Measurements from ENCODE around the gene SORL1.

The SORL1 gene

GRCh38 chr11:121451986-121452608 lies at the start of gene SORL1:
TSS of gene SORL1 (plus strand) at chr11:121452314. CDS start at chr11:121452332, 18 bp downstream.
- no peak for TF ChIP-seq GATA3 (IDR thresholded peaks at IDR 0.05; ENCODE audit: low read depth, low read length)
- TF ChIP-seq GATA2 (IDR thresholded peaks at IDR 0.05; ENCODE audit: low read depth, low read length): no peak

GRCh38 chr11:121405646-121406045 lies 46.5 kb upstream of the SORL1 start:
- TF ChIP-seq GATA3 (IDR thresholded peaks at IDR 0.05; ENCODE audit: low read depth, low read length): no peak
- TF ChIP-seq GATA2 (IDR thresholded peaks at IDR 0.05; ENCODE audit: low read depth, low read length): no peak

DNA sequence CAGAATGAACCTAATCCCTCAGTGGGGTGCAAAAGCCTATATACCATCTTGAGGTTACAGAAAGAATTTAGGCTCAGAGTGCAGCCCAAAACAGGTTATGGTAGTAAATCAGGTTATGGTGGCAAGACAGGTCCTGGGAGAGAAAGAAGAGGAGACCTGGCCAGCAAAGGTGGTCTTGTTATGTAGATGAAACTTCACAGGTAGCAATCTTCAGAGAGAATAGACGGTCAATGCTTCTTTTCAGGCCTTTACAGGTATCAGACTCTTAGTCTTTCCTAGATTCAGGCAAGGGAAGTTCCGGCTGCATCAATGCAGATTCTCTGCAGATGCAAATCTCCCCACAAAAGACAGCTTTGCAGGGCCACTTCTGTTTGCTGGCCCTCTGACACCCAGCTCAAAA lies 45.8 kb upstream of the SORL1 start:
- TF ChIP-seq GATA3 (IDR thresholded peaks at IDR 0.05; ENCODE audit: low read depth, low read length) (no peak), GATA2 (IDR thresholded peaks at IDR 0.05; ENCODE audit: low read depth, low read length) (no peak)

GRCh38 chr11:121408830-121409229 lies 43.3 kb upstream of the SORL1 start:
- no peak for TF ChIP-seq GATA3 (IDR thresholded peaks at IDR 0.05; ENCODE audit: low read depth, low read length)
- no peak for TF ChIP-seq GATA2 (IDR thresholded peaks at IDR 0.05; ENCODE audit: low read depth, low read length)

- TF ChIP-seq GATA2 (IDR thresholded peaks at IDR 0.05; ENCODE audit: low read depth, low read length) (no peak), GATA3 (IDR thresholded peaks at IDR 0.05; ENCODE audit: low read depth, low read length) (no peak)
Observed at GRCh38 chr11:121412000-121412587, 40.0 kb upstream of the SORL1 start.

GRCh38 chr11:121412711-121413415 lies 39.3 kb upstream of the SORL1 start:
- TF ChIP-seq GATA3 (IDR thresholded peaks at IDR 0.05; ENCODE audit: low read depth, low read length) (no peak), GATA2 (IDR thresholded peaks at IDR 0.05; ENCODE audit: low read depth, low read length) (no peak)

DNA sequence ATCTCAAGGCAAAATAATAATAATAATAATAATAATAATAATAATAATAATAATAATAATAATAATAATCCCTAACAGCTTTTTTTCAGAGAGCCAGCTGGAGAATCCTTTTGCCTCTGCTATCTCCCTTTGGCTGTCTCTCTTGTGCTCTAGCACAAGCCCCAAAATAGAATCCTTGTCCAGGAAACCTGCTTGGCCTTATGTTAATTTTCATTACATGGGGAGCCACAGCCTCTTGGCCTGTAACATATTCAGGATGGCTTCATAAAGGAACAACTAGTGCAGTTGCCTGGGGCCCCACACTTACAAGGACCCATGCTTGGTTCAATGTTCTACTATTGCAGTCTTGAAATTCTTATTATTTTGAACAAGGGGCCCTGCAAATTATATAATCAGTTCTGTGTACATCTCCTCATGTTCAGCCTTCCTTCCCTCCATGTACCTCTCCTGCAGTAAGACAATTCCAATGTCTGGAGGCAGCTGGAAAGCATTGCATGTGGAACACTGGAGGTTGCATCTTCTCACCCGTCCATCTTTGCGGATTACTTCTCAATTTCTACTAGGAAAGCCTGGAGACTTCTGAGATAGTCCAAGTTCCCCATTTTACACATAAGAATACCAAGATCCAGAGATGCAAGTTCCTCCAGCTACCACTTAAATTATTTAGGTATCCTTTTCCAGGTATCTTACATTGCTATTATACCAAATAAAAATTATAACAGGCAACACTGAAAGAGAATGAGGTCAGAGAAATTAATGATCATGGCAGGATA lies 37.8 kb upstream of the SORL1 start:
- TF ChIP-seq GATA2 (IDR thresholded peaks at IDR 0.05; ENCODE audit: low read depth, low read length): no peak
- no peak for TF ChIP-seq GATA3 (IDR thresholded peaks at IDR 0.05; ENCODE audit: low read depth, low read length)

DNA sequence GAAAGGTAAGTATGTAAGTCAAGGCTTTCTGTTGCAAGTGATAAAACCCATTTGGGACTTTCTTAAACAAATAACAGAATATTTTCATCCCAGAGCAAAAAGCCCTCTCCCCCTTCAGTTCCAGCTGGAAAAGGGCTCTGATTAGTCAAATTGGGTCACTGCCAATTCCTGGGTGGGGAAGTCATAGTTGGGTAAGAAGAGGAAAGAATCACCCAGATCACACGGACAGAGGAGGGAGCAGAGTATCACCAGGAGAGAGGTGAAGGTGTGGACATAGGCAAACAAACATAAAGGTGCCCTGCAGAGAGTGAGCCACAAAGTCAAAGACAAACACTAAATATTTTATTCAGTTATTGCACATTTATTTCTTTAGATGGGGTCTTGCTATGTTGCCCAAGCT lies 36.3 kb upstream of the SORL1 start:
- no peak for TF ChIP-seq GATA3 (IDR thresholded peaks at IDR 0.05; ENCODE audit: low read depth, low read length)

GRCh38 chr11:121417055-121417551 lies 35.0 kb upstream of the SORL1 start:
- no peak for TF ChIP-seq GATA2 (IDR thresholded peaks at IDR 0.05; ENCODE audit: low read depth, low read length)
- no peak for TF ChIP-seq GATA3 (IDR thresholded peaks at IDR 0.05; ENCODE audit: low read depth, low read length)

- no peak for TF ChIP-seq GATA3 (IDR thresholded peaks at IDR 0.05; ENCODE audit: low read depth, low read length)
- no peak for TF ChIP-seq GATA2 (IDR thresholded peaks at IDR 0.05; ENCODE audit: low read depth, low read length)
Observed at GRCh38 chr11:121417607-121418006, 34.5 kb upstream of the SORL1 start.

- TF ChIP-seq GATA3 (IDR thresholded peaks at IDR 0.05; ENCODE audit: low read depth, low read length) (no peak), GATA2 (IDR thresholded peaks at IDR 0.05; ENCODE audit: low read depth, low read length) (no peak)
Observed at GRCh38 chr11:121418625-121419114, 33.4 kb upstream of the SORL1 start.

- no peak for TF ChIP-seq GATA3 (IDR thresholded peaks at IDR 0.05; ENCODE audit: low read depth, low read length)
- no peak for TF ChIP-seq GATA2 (IDR thresholded peaks at IDR 0.05; ENCODE audit: low read depth, low read length)
Observed at GRCh38 chr11:121419836-121420235, 32.3 kb upstream of the SORL1 start.

- no peak for TF ChIP-seq GATA2 (IDR thresholded peaks at IDR 0.05; ENCODE audit: low read depth, low read length)
- no peak for TF ChIP-seq GATA3 (IDR thresholded peaks at IDR 0.05; ENCODE audit: low read depth, low read length)
Observed at GRCh38 chr11:121420398-121420797, 31.7 kb upstream of the SORL1 start.
